HFFc6 (cell line): ENCODE data around the gene RND3. TPM values are rescaled to one million over a fixed set of nuclear protein-coding genes. Genes with fewer than 3 reads are reported as not detected.

Experiments
- DNase-seq: peaks from one replicate; pipeline ENCODE4 v3.0.0-alpha.2; 2018
- H3K27ac Mint-ChIP-seq: 2 replicates; pipeline ENCODE4 v1.8.0; 2020; ENCODE audit warnings: mild to moderate bottlenecking, mixed read lengths
- H3K27me3 Mint-ChIP-seq: 2 replicates; pipeline ENCODE4 v1.8.0; 2021; ENCODE audit warnings: mild to moderate bottlenecking, moderate library complexity, mixed read lengths; ENCODE audit not compliant: insufficient read depth
- H3K36me3 Mint-ChIP-seq: 2 replicates; pipeline ENCODE4 v1.8.0; 2021; ENCODE audit warnings: low read depth, mixed read lengths
- H3K4me1 Mint-ChIP-seq: 2 replicates; pipeline ENCODE4 v1.8.0; 2020; ENCODE audit warnings: low read depth, mixed read lengths
- H3K4me3 Mint-ChIP-seq: 2 replicates; pipeline ENCODE4 v1.8.0; 2020; ENCODE audit warnings: mild to moderate bottlenecking, moderate library complexity, mixed read lengths
- H3K9me3 Mint-ChIP-seq: 2 replicates; pipeline ENCODE4 v1.8.0; 2020; ENCODE audit warnings: mild to moderate bottlenecking, mixed read lengths
- CTCF ChIP-seq: fragments of 200-600 bp; sonication (generic); IDR thresholded peaks from 2 replicates; pipeline ENCODE4 v1.5.0; 2021; ENCODE audit warnings: antibody characterized with exemption, mild to moderate bottlenecking
- total RNA-seq, 6 experiments: library from RNA; stranded (reverse); fragmentation: NEBNext Ultra II Directional; extraction: Animal tissue kit (Norgen Biotek cat#: 25700); gene quantifications; 2 replicates in 1 of 6; 3 replicates in 5 of 6; pipeline ENCODE4 v1.2.3, GENCODE V29; 2021

The RND3 gene
- total RNA-seq, 6 experiments from 2014 or later, result 365 to 525 (median 438) TPM

- DNase-seq, result no peak
- no peak overlapping the region for H3K4me3 Mint-ChIP-seq
- H3K36me3 Mint-ChIP-seq, result no peaks in the 10 kb centered on the region
- no peak for TF ChIP-seq CTCF
- no peaks in the 10 kb centered on the region for H3K9me3 Mint-ChIP-seq
- no peaks in the 10 kb centered on the region; the same call in none of the 2 replicates for H3K27me3 Mint-ChIP-seq
- no peaks in the 10 kb centered on the region for H3K4me1 Mint-ChIP-seq
- H3K27ac Mint-ChIP-seq, result no peak overlapping the region
Observed at GRCh38 chr2:150421126-150421651, 66.3 kb downstream of the RND3 start.

GRCh38 chr2:150418916-150419315 lies 68.6 kb downstream of the RND3 start:
- Mint-ChIP-seq H3K27me3 (no peaks in the 10 kb centered on the region; the same call in 1 of the 2 replicates), H3K4me3 (no peak overlapping the region), H3K27ac (no peak overlapping the region), H3K4me1 (no peaks in the 10 kb centered on the region), H3K9me3 (no peaks in the 10 kb centered on the region), H3K36me3 (no peaks in the 10 kb centered on the region)
- DNase-seq, result no peak
- TF ChIP-seq CTCF, result no peak
